DMS 273 (cell line): ENCODE results near the gene RPS27.

Experiments used
- DNase-seq: peaks from one replicate; lab custom pipeline; 2025; ENCODE audit not compliant: unreplicated experiment; lab: John Stamatoyannopoulos, UW

The RPS27 gene

DNA sequence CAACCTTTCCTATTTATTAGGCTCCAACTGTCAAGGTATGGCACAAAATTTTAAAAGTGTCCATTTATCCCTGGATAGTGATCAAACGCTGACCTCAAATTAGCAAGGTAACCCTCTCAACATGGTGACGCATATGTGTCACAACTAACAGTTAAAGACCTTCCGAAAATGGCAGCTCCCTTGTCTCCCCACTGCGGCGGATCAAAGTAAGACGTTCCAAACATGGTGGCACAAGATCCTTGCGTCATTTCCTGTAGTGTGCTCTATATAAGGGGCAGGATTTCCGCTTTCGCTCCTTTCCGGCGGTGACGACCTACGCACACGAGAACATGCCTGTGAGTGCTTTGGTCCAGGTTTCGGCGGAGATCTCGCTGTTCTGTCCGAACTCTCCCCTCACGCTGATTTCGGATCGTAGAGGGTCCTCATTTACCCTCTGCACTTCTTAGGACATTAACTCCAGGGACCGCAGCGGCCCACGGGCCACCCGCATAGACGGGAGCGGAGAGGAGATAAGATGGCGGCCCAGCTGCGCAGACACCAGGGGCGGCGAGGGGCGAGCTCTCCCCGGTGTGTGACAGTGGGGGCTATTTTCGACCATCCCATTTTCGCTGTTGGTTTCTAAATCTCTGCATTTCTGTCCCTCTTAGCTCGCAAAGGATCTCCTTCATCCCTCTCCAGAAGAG, at the start of gene RPS27:
TSS of gene RPS27 (plus strand) at position 295 of the 683 bp plus-strand sequence. CDS start at position 330, 35 bp downstream.
- peak; percentile 99 for DNase-seq

DNA sequence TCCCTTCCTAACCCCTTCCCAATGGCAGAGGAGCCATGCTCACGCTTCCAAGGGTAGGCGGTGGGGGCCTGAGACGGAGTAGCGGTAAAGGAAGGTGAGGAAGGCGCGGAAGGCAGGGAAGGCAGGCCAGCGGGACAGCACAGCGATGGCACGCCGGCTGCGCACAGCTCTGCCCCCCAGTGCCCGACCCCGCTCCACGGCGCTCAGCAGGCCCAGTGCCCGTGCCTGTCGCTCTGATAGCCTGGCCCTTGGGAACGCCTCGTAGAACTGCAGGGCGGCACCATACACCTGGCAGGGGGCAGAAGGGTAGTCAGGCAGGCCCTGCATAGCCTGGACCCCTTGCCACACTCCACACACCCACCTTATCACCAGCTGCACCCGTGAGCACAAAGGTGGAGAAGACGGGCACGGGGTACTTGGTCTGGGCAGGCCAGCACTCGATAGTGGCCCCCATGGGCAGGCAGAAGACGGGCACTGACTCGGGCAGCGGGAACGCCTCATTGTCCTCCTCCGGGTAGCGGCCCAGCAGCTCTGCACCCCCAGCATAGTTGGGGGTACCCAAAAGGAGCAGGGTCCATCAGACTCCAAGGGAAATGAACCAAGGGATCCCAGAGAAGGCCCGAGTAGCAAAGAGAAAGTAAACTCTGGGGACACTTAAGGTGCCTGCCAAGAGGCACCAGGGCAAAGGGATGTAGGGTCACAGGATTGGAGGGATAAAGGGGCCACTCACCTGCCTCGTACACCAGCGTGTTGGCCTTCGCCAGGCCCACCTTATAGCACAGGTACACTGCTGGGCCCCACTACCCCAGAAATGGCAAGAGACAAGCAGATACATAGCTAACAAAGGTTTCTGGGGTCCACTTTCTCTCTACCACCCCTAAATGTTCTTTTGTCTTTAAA, 48.5 kb upstream of the RPS27 start:
- no peak for DNase-seq

DNA sequence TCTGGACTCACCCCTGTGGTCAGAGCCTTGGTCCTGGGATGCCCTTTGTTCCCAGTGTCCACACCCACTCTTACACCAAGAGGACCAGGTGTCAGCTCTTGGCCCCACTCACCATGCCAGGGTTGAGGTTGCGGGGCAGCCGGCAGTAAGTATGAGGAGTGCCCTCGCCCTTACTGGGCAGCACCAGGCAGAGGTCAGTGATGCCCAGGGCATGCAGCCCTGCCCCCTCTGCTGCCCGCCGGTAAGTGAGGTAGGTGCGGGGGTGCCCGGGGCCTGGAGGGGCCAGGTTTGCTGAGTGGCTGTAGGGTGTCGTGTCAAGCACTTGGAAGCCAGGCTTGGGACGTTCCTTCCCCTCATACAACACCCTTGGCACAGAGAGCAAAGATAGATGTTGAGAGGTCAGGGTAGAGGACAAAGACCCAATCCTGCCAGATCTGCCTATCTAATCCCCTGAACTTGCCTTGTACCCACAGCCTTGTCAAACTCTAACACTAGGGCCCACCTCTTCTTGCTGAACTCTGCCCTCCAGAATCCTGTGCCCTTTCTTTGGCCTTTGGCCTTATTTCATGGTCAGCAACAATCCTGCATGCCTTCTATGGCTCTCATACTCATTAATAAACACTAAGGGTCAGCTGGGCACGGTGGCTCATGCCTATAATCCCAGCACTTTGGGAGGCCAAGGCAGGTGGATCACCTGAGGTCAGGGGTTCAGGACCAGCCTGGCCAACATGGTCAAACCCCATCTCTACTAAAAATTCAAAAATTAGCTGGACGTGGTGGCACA, 47.6 kb upstream of the RPS27 start:
- DNase-seq = no peak

GRCh38 chr1:153944005-153944826, 46.3 kb upstream of the RPS27 start:
- no peak for DNase-seq

GRCh38 chr1:153944827-153945117, 45.8 kb upstream of the RPS27 start:
- DNase-seq = no peak

DNA sequence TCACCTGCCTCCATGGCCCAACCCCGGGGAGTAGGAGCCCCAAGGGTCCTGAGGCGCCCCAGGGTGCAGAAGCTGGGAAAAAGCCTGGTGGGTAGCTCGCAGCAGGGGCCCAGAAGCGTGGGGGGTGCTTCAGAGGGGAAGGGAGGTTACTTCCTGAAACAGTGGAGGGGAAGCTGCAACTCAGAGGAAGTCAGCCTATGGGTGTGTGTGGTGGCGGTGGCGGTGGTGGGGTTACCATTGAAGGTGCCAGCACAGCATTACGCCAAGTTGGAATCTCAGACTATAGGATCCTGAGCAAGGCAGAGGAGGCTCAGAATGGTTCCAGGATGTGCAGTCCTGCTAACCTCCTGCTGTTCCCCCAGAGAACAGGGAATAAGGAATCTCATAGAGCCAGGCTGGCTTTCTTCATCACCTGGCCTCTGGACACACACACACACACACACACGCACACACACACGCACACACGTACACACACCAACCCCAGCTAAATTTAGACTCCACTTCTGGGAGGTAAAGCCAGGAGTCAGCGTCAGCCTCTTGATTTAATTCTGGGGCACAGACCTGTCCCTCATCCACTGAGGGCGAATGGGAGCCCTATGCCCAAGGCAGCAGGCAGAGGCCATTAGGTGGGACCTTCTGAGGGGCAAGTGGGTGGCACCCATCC, 45.3 kb upstream of the RPS27 start:
- peak; percentile 66 for DNase-seq

DNA sequence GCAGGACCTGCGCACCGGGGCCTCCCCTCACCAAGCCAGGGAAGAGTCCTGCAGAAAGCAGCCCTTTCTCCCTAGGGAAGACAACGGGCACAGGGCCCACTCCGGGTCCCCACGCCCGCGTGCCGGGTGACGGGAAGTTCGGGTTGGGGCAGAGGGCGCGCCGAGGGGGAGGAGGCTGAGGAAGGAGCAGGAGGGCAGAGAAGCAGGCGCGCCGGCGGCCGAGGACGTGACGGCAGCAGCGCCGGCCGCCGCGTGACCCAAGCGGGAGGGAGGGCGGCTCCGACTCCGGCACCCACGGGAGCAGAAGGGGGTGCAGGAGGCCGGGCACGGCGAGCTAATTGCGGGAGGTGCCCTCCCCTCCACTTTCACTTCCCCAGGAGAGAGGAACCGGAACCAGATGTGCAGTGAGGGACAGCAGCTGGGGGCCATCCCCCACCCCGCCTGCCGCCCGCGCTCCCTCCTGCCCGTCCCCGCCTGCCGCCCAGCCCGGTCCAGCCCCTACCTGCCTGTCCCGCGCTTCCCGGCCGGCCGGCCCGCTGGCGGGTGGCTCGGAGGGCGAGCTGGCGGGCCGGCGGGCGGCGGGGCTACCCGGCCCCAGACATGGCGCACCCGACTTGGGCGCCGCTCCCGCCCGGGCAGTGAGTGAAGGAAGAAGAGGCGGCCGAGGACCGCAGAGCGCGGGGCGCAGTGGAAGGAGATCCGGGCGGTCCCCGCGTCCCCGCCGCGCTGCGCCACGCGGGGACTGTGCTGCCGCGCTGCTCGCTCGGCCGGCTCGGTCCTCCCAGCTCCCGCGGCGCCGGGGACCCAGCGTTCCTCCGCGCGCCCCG, 44.6 kb upstream of the RPS27 start:
- peak; percentile 84 for DNase-seq

DNA sequence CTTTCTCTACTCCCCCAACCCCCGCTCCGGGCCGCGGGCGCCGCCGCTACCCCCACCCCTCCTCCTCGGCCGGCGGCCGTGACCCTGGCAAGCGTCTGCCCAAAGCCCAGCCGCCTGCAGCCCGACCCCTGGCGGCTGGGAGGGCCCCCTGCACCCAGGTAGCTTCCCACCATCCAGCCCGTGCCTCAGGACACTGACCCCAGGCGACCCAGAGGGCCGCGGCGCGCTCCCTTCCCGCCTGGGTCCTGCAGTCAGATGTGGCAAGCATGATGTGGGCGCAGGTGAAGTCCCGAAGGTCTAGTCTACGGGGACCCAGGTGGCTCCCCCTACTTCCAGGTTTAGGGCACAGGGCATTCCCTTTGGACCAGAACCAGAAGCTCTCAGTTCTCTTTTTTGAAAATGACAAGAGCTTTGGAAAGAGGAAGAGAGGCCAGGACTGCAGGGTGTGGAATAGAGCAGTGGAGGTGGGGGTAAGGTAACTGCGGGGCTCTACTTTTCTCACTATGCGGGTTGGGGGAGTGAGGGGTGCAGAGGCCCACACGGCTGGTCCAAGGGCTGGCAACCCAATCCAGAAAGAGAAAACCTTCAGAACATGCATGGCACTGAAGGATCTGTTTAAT, 43.8 kb upstream of the RPS27 start, which contains the start of gene DENND4B:
TSS of gene DENND4B (minus strand) at position 97 of the 620 bp plus-strand sequence. CDS start 2,344 bp downstream, outside the sequence.
- DNase-seq = peak; percentile 93

DNA sequence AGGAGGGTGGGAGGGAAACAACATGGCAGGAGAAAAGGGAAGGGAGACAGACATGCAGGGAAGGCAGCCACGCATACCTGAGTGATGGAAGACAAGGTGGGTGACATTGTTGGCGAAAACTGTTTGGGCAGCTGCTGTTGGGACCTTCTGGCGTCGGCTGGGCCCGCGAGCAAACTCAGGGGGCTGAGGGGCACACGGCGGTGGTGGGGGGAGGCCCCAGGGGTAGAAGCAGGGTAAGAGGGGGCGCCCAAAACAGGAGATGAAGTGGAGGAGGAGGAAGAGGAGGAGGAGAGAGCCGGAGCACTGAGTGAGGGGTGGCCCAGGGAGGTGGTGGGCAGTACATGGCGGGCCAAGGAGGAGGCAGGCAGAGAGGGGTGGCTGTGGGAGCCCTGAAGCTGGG, 39.4 kb upstream of the RPS27 start:
- no peak for DNase-seq

- no peak for DNase-seq
Observed at GRCh38 chr1:153951801-153952200, 38.8 kb upstream of the RPS27 start.

GRCh38 chr1:153953859-153954365, 36.6 kb upstream of the RPS27 start:
- no peak for DNase-seq

DNA sequence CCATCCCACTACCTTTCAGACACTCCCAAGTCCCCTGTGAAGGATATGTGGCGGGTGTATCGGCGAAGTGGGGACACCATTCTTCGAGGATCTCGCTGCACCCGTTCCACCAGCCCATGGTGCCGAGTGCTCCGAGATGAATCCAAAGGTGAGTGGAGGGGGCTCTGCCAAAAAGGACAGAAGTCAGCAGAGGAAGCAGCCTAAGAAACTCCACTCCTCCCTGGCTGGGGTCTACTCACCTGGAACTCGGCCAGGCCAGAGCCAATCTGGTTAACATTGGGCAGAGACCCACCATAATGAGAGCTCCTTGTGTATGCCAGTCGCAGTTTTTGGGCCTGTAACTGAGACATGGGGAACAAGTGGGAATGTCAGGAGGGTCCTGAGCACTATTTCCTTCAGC, 35.7 kb upstream of the RPS27 start:
- DNase-seq = no peak

GRCh38 chr1:153956997-153957715, 33.4 kb upstream of the RPS27 start:
- no peak for DNase-seq

GRCh38 chr1:153957744-153958110, 32.8 kb upstream of the RPS27 start:
- DNase-seq = no peak

- DNase-seq = peak; percentile 99
Observed at GRCh38 chr1:153958111-153958960, 32.2 kb upstream of the RPS27 start, which contains the start of gene CRTC2. CRTC2 (minus strand) TSS chr1:153958612; CDS start chr1:153958497, 115 bp downstream.

DNA sequence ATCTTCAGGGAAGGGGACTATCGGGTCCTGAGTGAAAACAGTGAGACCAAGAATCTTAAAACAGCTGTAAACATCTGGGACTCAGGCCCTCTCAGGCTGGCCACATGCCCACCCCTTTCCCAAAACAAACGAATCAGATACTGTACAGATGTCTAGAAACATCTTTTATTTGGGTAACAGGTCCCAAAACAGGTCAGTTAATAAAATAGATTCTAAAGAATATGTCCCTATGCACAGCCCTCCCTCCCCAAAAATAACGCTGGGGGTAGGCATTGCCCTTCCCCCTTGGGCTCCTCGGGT, 31.7 kb upstream of the RPS27 start:
- DNase-seq = no peak

GRCh38 chr1:153959454-153959853, 31.1 kb upstream of the RPS27 start:
- DNase-seq = no peak
